ENCODE results near the gene NUP205.
"Not testable (repeated sequence)": the region's sequence is repeated elsewhere in the genome, so short reads cannot be mapped to it uniquely, and the experiment has no call there.

The NUP205 gene

DNA sequence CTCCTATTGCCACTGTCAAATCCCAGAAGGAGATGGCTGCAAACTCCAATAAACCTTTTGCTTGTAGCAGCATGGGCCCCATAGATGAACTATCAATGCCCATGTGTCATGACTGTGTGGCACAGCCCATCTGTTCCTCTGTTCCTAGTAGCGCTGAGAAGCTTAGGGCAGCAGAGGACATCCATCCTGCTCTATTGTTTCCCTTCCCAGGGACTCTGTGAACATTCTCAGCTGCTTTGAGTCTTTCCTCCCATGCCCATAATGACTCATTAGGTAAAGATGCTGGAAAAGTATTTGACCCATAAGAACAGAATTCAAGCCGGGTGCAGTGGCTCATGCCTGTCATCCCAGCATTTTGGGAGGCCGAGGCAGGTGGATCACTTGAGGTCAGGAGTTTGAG lies 132.8 kb downstream of the NUP205 start:
- Histone ChIP-seq H3K4me1 (ENCODE audit: insufficient read depth, low read length, severe bottlenecking) (no peaks in the 10 kb centered on the region), H3K9me2 (ENCODE audit: low read depth, low read length) (no peaks in the 10 kb centered on the region), H3K4me2 (ENCODE audit: low read length) (no peak overlapping the region), H3K27me3 (ENCODE audit: insufficient read depth, low read length) (no peaks in the 10 kb centered on the region), H2AFZ (ENCODE audit: low read length) (no peak overlapping the region), H4K20me1 (ENCODE audit: insufficient read depth, low read length) (no peaks in the 10 kb centered on the region), H3K9me3 (ENCODE audit: low read length) (no peaks in the 10 kb centered on the region), H3K36me3 (ENCODE audit: insufficient read depth, low read length) (no peaks in the 10 kb centered on the region), H3K4me3 (ENCODE audit: low read depth, low read length, poor library complexity, severe bottlenecking) (no peak overlapping the region), H3K27ac (ENCODE audit: low read depth, low read length, poor library complexity, severe bottlenecking) (no peak overlapping the region), H3K79me2 (ENCODE audit: insufficient read depth, low read length) (no peaks in the 10 kb centered on the region), H3F3A (ENCODE audit: insufficient read depth, low read length) (no peaks in the 10 kb centered on the region), H3K9ac (ENCODE audit: low read length) (no peak overlapping the region)
- no peak for TF ChIP-seq EZH2 (IDR thresholded peaks at IDR 0.05; ENCODE audit: borderline replicate concordance, low read length)
- TF ChIP-seq, protein P1, sequence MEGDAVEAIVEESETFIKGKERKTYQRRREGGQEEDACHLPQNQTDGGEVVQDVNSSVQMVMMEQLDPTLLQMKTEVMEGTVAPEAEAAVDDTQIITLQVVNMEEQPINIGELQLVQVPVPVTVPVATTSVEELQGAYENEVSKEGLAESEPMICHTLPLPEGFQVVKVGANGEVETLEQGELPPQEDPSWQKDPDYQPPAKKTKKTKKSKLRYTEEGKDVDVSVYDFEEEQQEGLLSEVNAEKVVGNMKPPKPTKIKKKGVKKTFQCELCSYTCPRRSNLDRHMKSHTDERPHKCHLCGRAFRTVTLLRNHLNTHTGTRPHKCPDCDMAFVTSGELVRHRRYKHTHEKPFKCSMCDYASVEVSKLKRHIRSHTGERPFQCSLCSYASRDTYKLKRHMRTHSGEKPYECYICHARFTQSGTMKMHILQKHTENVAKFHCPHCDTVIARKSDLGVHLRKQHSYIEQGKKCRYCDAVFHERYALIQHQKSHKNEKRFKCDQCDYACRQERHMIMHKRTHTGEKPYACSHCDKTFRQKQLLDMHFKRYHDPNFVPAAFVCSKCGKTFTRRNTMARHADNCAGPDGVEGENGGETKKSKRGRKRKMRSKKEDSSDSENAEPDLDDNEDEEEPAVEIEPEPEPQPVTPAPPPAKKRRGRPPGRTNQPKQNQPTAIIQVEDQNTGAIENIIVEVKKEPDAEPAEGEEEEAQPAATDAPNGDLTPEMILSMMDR (IDR thresholded peaks at IDR 0.05; ENCODE audit: low read length) = no peak

DNA sequence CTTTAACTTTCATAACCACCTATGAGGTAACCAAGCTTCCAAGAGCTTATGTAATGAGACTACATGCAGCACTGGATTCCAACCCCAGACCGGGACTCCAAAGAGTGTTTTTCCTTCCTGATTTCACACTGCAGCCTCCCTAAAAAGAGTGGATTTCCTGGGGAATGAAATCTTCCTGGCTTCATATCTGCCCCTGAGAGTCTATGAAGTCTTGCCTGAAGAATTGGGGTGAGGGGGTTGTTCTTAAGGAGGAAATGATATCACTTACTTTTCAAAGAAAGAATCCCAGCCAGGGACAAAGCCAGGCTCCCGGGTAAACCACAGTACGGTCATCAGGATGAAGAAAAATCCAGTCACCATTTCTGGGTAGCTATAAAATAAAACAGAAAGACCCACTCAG lies 134.3 kb downstream of the NUP205 start:
- Histone ChIP-seq H3K27me3 (ENCODE audit: insufficient read depth, low read length) (no peaks in the 10 kb centered on the region), H3K27ac (ENCODE audit: low read depth, low read length, poor library complexity, severe bottlenecking) (no peak overlapping the region), H2AFZ (ENCODE audit: low read length) (no peak overlapping the region), H3K4me2 (ENCODE audit: low read length) (no peak overlapping the region), H3K9ac (ENCODE audit: low read length) (no peak overlapping the region), H3K4me3 (ENCODE audit: low read depth, low read length, poor library complexity, severe bottlenecking) (no peak overlapping the region), H3K9me2 (ENCODE audit: low read depth, low read length) (no peaks in the 10 kb centered on the region), H4K20me1 (ENCODE audit: insufficient read depth, low read length) (no peaks in the 10 kb centered on the region), H3K4me1 (ENCODE audit: insufficient read depth, low read length, severe bottlenecking) (no peaks in the 10 kb centered on the region), H3K9me3 (ENCODE audit: low read length) (no peaks in the 10 kb centered on the region), H3K79me2 (ENCODE audit: insufficient read depth, low read length) (no peaks in the 10 kb centered on the region), H3F3A (ENCODE audit: insufficient read depth, low read length) (no peaks in the 10 kb centered on the region), H3K36me3 (ENCODE audit: insufficient read depth, low read length) (no peaks in the 10 kb centered on the region)
- no peak for TF ChIP-seq EZH2 (IDR thresholded peaks at IDR 0.05; ENCODE audit: borderline replicate concordance, low read length)
- TF ChIP-seq, protein P1 (IDR thresholded peaks at IDR 0.05; ENCODE audit: low read length) = no peak

DNA sequence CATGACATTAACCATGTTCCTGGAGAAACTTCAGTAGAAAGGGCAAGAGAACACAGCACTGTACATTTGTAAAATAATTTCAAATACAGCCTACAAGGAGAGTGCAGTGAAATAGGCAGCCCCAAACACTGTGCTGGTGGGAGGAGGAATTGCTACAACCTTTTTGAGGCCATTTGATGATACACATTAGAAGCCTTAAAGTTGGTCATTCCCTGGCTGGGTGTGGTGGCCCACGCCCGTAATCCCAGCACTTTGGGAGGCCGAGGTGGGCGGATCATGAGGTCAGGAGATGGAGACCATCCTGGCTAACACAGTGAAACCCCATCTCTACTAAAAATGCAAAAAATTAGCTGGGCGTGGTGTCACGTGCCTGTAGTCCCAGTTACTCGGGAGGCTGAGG lies 134.9 kb downstream of the NUP205 start:
- H3F3A ChIP-seq (ENCODE audit: insufficient read depth, low read length); H3K9ac ChIP-seq (ENCODE audit: low read length); H3K9me3 ChIP-seq (ENCODE audit: low read length); H3K9me2 ChIP-seq (ENCODE audit: low read depth, low read length); H3K4me1 ChIP-seq (ENCODE audit: insufficient read depth, low read length, severe bottlenecking); H2AFZ ChIP-seq (ENCODE audit: low read length); H3K27me3 ChIP-seq (ENCODE audit: insufficient read depth, low read length); H3K4me3 ChIP-seq (ENCODE audit: low read depth, low read length, poor library complexity, severe bottlenecking); H3K27ac ChIP-seq (ENCODE audit: low read depth, low read length, poor library complexity, severe bottlenecking); H3K36me3 ChIP-seq (ENCODE audit: insufficient read depth, low read length); H4K20me1 ChIP-seq (ENCODE audit: insufficient read depth, low read length); H3K79me2 ChIP-seq (ENCODE audit: insufficient read depth, low read length); H3K4me2 ChIP-seq (ENCODE audit: low read length): not testable (repeated sequence)

DNA sequence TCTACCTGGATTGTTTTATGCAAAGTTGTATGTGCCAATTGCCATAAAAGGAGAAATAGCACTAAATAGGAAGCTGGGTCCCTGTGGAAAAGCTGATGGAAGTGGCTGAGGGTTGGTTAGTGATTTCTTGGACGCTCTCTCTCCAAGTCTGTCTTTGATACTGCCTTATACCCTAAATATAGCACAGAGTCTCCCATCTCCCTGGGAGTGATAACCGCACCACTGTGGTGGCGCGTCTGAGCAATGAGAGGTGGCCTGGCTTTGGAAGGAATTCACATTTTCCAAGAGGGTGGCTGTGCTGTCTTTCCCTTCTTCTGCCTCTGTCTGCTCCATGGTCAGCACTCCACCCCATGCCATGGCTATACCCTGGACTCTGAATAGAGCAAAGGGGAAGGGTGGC lies 135.8 kb downstream of the NUP205 start:
- H3F3A ChIP-seq (ENCODE audit: insufficient read depth, low read length) = no peaks in the 10 kb centered on the region
- H3K27me3 ChIP-seq (ENCODE audit: insufficient read depth, low read length) = no peaks in the 10 kb centered on the region

More for the DNA sequence above, 135.8 kb downstream of the NUP205 start:
- Histone ChIP-seq H3K9me3 (ENCODE audit: low read length) (no peaks in the 10 kb centered on the region), H4K20me1 (ENCODE audit: insufficient read depth, low read length) (no peaks in the 10 kb centered on the region), H3K27ac (ENCODE audit: low read depth, low read length, poor library complexity, severe bottlenecking) (no peak overlapping the region), H3K9me2 (ENCODE audit: low read depth, low read length) (no peaks in the 10 kb centered on the region), H3K4me1 (ENCODE audit: insufficient read depth, low read length, severe bottlenecking) (no peaks in the 10 kb centered on the region), H3K9ac (ENCODE audit: low read length) (no peak overlapping the region), H3K4me3 (ENCODE audit: low read depth, low read length, poor library complexity, severe bottlenecking) (no peak overlapping the region), H3K79me2 (ENCODE audit: insufficient read depth, low read length) (no peaks in the 10 kb centered on the region), H3K36me3 (ENCODE audit: insufficient read depth, low read length) (no peaks in the 10 kb centered on the region), H2AFZ (ENCODE audit: low read length) (no peak overlapping the region), H3K4me2 (ENCODE audit: low read length) (no peak overlapping the region)
- no peak for TF ChIP-seq EZH2 (IDR thresholded peaks at IDR 0.05; ENCODE audit: borderline replicate concordance, low read length)
- TF ChIP-seq, protein P1 (IDR thresholded peaks at IDR 0.05; ENCODE audit: low read length) = no peak

Measured in OCI-LY1 (cell line).